Tibial nerve (tissue), 4 donors: Measurements from ENCODE around the gene NAT14. TPM values are rescaled to one million over a fixed set of nuclear protein-coding genes. Genes with fewer than 3 reads are reported as not detected.
A peak's percentile ranks its signal among the peaks of the same experiment; 100 is the strongest.

Experiments
- DNase-seq, 2 donors: peaks; one replicate each; pipeline ENCODE4 v3.0.0-alpha.2; 2019; ENCODE audit warnings: low spot score in 2 of 2
- H3K27ac ChIP-seq, 4 donors: fragments of 200-600 bp; sonication (generic) in 3 of 4; one replicate each; pipeline ENCODE4 v1.5.1; 2017 to 2019; ENCODE audit warnings: mild to moderate bottlenecking in 1 of 4
- H3K27me3 ChIP-seq, 2 donors: fragments of 200-600 bp; sonication (generic) in 1 of 2; one replicate each; pipeline versions ENCODE4 v1.5.1 to v1.6.0; 2017 to 2019
- H3K36me3 ChIP-seq, 3 donors: fragments of 200-600 bp; sonication (generic); one replicate each; pipeline ENCODE4 v1.5.1; 2018 to 2019
- H3K4me1 ChIP-seq, 4 donors: fragments of 200-600 bp; sonication (generic) in 3 of 4; one replicate each; pipeline ENCODE4 v1.5.1; 2017 to 2019
- H3K4me3 ChIP-seq, 4 donors: fragments of 200-600 bp; sonication (generic) in 3 of 4; one replicate each; pipeline ENCODE4 v1.5.1; 2017 to 2019; ENCODE audit warnings: mild to moderate bottlenecking in 1 of 4, moderate library complexity in 1 of 4
- H3K9me3 ChIP-seq, 4 donors: fragments of 200-600 bp; sonication (generic) in 3 of 4; one replicate each; pipeline ENCODE4 v1.5.1; 2017 to 2019
- CTCF ChIP-seq, 5 experiments: fragments of 200-600 bp in 3 of 5; fragments of 450-650 bp in 2 of 5; sonication (generic) in 3 of 5; IDR thresholded peaks; one replicate each; pipeline ENCODE4 v1.5.1; 2016 to 2019; ENCODE audit warnings: antibody characterized with exemption in 5 of 5, mild to moderate bottlenecking in 3 of 5, moderate library complexity in 2 of 5
- EP300 ChIP-seq, 2 donors: sonication (generic); formaldehyde crosslinking; IDR thresholded peaks; one replicate each; pipeline ENCODE4 v1.6.1; 2017; ENCODE audit warnings: antibody characterized with exemption in 2 of 2, mild to moderate bottlenecking in 1 of 2
- POLR2A ChIP-seq, 2 donors: fragments of 450-650 bp; IDR thresholded peaks; one replicate each; pipeline ENCODE4 v1.6.1; 2017; ENCODE audit warnings: antibody characterized with exemption in 2 of 2, mild to moderate bottlenecking in 2 of 2, moderate library complexity in 2 of 2
- WGBS, 2 donors: methylation state at CpG; one replicate each; pipeline ENCODE4 v1.1.5; 2018; 5-methylcytosine and 5-hydroxymethylcytosine counted together
- total RNA-seq, 4 donors: library from RNA; depleted of rRNA; stranded (reverse); fragments of >200 nt; gene quantifications; one replicate each; pipeline ENCODE4 v1.1.0, GENCODE V29; 2016

The NAT14 gene
- total RNA-seq, 4 donors from 2014 or later, result 3.1 to 8.0 (median 4.3) TPM

- H3K36me3 ChIP-seq, result peaks cover 0 to 31% (median 0%) of the 10 kb centered on the region in 3 donors
- H3K4me3 ChIP-seq, result no peak overlapping the region
- H3K27ac ChIP-seq, result no peak overlapping the region
- H3K27me3 ChIP-seq, result no peaks in the 10 kb centered on the region
- WGBS, 2 donors, result 81 to 82% methylated on average over 16 of the region's 16 CpGs
- H3K9me3 ChIP-seq, result no peaks in the 10 kb centered on the region
- no peak for DNase-seq
- no peak for TF ChIP-seq POLR2A (IDR thresholded peaks at IDR 0.05)
- TF ChIP-seq CTCF (IDR thresholded peaks at IDR 0.05), result no peak
- no peak for TF ChIP-seq EP300 (IDR thresholded peaks at IDR 0.05)
- H3K4me1 ChIP-seq, result peaks cover 0 to 36% (median 6%) of the 10 kb centered on the region in 4 donors
These were observed 27.1 kb upstream of the NAT14 start for GRCh38 chr19:55457683-55458457.

- H3K4me1 ChIP-seq, result peaks cover 0 to 31% (median 6%) of the 10 kb centered on the region in 4 donors
- TF ChIP-seq POLR2A (IDR thresholded peaks at IDR 0.05) (no peak), EP300 (IDR thresholded peaks at IDR 0.05) (no peak), CTCF (IDR thresholded peaks at IDR 0.05) (no peak)
- peak overlapping the region in 3 of 4 donors; percentile 91 to 94 (median 91) for H3K27ac ChIP-seq
- H3K36me3 ChIP-seq, result peaks cover 0 to 23% (median 0%) of the 10 kb centered on the region in 3 donors
- DNase-seq, result no peak
- no peaks in the 10 kb centered on the region for H3K27me3 ChIP-seq
- no peak overlapping the region for H3K4me3 ChIP-seq
- no peaks in the 10 kb centered on the region for H3K9me3 ChIP-seq
- WGBS, 2 donors, result 63 to 65% methylated on average over 7 to 8 of the region's 8 CpGs
These were observed 25.4 kb upstream of the NAT14 start for GRCh38 chr19:55459551-55459949.

GRCh38 chr19:55459950-55460657, 24.9 kb upstream of the NAT14 start:
- Histone ChIP-seq H3K27me3 (no peaks in the 10 kb centered on the region), H3K4me1 (peaks cover 0 to 31% (median 6%) of the 10 kb centered on the region in 4 donors), H3K36me3 (peaks cover 0 to 17% (median 0%) of the 10 kb centered on the region in 3 donors), H3K27ac (peak overlapping the region; percentile 87 to 94 (median 91)), H3K9me3 (no peaks in the 10 kb centered on the region), H3K4me3 (peak overlapping the region in 3 of 4 donors; percentile 61 to 94 (median 66))
- no peak for DNase-seq
- WGBS, 2 donors, result 17 to 18% methylated on average over 16 of the region's 16 CpGs
- TF ChIP-seq POLR2A (IDR thresholded peaks at IDR 0.05) (no peak), EP300 (IDR thresholded peaks at IDR 0.05) (no peak), CTCF (IDR thresholded peaks at IDR 0.05) (no peak)

- no peaks in the 10 kb centered on the region for H3K27me3 ChIP-seq
- H3K4me1 ChIP-seq, result peaks cover 0 to 31% (median 6%) of the 10 kb centered on the region in 4 donors
- H3K36me3 ChIP-seq, result peaks cover 0 to 10% (median 0%) of the 10 kb centered on the region in 3 donors
- H3K4me3 ChIP-seq, result peak overlapping the region; percentile 61 to 94 (median 70)
- peak overlapping the region; percentile 87 to 94 (median 91) for H3K27ac ChIP-seq
- TF ChIP-seq EP300 (IDR thresholded peaks at IDR 0.05), result no peak
- no peak for TF ChIP-seq CTCF (IDR thresholded peaks at IDR 0.05)
- TF ChIP-seq POLR2A (IDR thresholded peaks at IDR 0.05), result no peak
- no peaks in the 10 kb centered on the region for H3K9me3 ChIP-seq
- 8 to 10% methylated on average over 21 to 24 of the region's 24 CpGs for WGBS, 2 donors
- peak; percentile 68 to 83 for DNase-seq
These were observed 24.2 kb upstream of the NAT14 start for GRCh38 chr19:55460670-55461258.
